Endothelial cell of umbilical vein (primary cell): ENCODE results near the gene TMEM205. TPM values are rescaled to one million over a fixed set of nuclear protein-coding genes. Genes with fewer than 3 reads are reported as not detected.

Source experiments
- BruUV-seq: library from RNA; stranded (reverse); fragments of 400-500 nt; replicated peaks from 2 replicates; lab custom pipeline; 2021; lab: Mats Ljungman, UMichigan
- CTCF ChIA-PET: fragments of 300-600, 350-600 bp; sonication (Branson Sonifier 250); formaldehyde crosslinking; loops from one replicate; lab custom pipeline; 2021; ENCODE audit warnings: antibody characterized with exemption, inconsistent platforms; lab: Charles Lee
- POLR2A ChIA-PET: fragments of 300-600, 350-600 bp; sonication (Branson Sonifier 250); formaldehyde crosslinking; loops from one replicate; lab custom pipeline; 2021; ENCODE audit warnings: antibody characterized with exemption, inconsistent platforms; lab: Charles Lee
- DNase-seq: peaks from one replicate; pipeline ENCODE4 v3.0.0-alpha.2; 2011; ENCODE audit warnings: low read depth, low spot score
- FAIRE-seq: peaks from 2 replicates; lab custom pipeline; 2011; peaks lifted over from hg19 to GRCh38; lab: Jason Lieb, UNC
- H2AFZ ChIP-seq: 2 replicates; pipeline ENCODE4 v1.6.0; 2012; ENCODE audit warnings: low read depth, low read length, control low read depth, inconsistent platforms
- H3K27ac ChIP-seq: 2 replicates; pipeline ENCODE4 v1.5.1; 2011; ENCODE audit warnings: low read depth, mild to moderate bottlenecking, control low read depth, low read length, moderate library complexity; ENCODE audit not compliant: insufficient read depth
- H3K27me3 ChIP-seq, 2 experiments: 2 replicates each; pipeline versions ENCODE4 v1.6.0 to v1.6.1; 2011; ENCODE audit warnings: low read length in 2 of 2, mixed read lengths in 1 of 2; ENCODE audit not compliant: control insufficient read depth in 2 of 2, insufficient read depth in 2 of 2
- H3K36me3 ChIP-seq, 2 experiments: 2 replicates in 1 of 2; 3 replicates in 1 of 2; pipeline ENCODE4 v1.5.1; 2011; ENCODE audit warnings: low read length in 2 of 2, mild to moderate bottlenecking in 1 of 2, moderate library complexity in 1 of 2; ENCODE audit not compliant: control insufficient read depth in 2 of 2, insufficient read depth in 2 of 2; ENCODE audit errors: extremely low read depth in 1 of 2
- H3K4me1 ChIP-seq: 3 replicates; pipeline ENCODE4 v1.5.1; 2011; ENCODE audit warnings: mild to moderate bottlenecking, low read length; ENCODE audit not compliant: control insufficient read depth, insufficient read depth; ENCODE audit errors: extremely low read depth
- H3K4me2 ChIP-seq: 2 replicates; pipeline ENCODE4 v1.6.1; 2011; ENCODE audit warnings: low read length, control low read depth, mixed read lengths; ENCODE audit not compliant: insufficient read depth
- H3K4me3 ChIP-seq, 3 experiments: fragments of 200-600 bp in 1 of 3; sonication (generic), shearing (Covaris generic) in 1 of 3; replicated peaks in 1 of 3; 2 replicates each; pipeline ENCODE4 v1.5.1; 2011 to 2016; ENCODE audit warnings: control low read depth in 3 of 3, low read length in 3 of 3, mild to moderate bottlenecking in 2 of 3, inconsistent platforms in 1 of 3, low read depth in 1 of 3, moderate library complexity in 1 of 3; ENCODE audit not compliant: insufficient read depth in 1 of 3
- H3K79me2 ChIP-seq: 2 replicates; pipeline ENCODE4 v1.6.0; 2012; ENCODE audit warnings: low read length, inconsistent platforms; ENCODE audit not compliant: control insufficient read depth, insufficient read depth
- H3K9ac ChIP-seq: replicated peaks from 2 replicates; pipeline ENCODE3; 2011; ENCODE audit warnings: low read length, control low read depth; ENCODE audit not compliant: insufficient read depth; ENCODE audit errors: extremely low read depth
- H3K9me1 ChIP-seq: replicated peaks from 3 replicates; pipeline ENCODE4 v1.6.0; 2011; ENCODE audit warnings: mild to moderate bottlenecking, low read length; ENCODE audit not compliant: control insufficient read depth, insufficient read depth; ENCODE audit errors: extremely low read depth
- H3K9me3 ChIP-seq: replicated peaks from 2 replicates; pipeline ENCODE4 v1.5.1; 2012; ENCODE audit warnings: low read length, inconsistent platforms; ENCODE audit not compliant: control insufficient read depth, insufficient read depth
- H4K20me1 ChIP-seq: replicated peaks from 2 replicates; pipeline ENCODE3; 2011; ENCODE audit warnings: mild to moderate bottlenecking, low read length; ENCODE audit not compliant: control insufficient read depth, insufficient read depth; ENCODE audit errors: extremely low read depth
- EZH2 ChIP-seq: IDR thresholded peaks from 2 replicates; pipeline ENCODE4 v1.6.1; 2012; ENCODE audit warnings: borderline replicate concordance, low read depth, mild to moderate bottlenecking, moderate library complexity, low read length, inconsistent platforms; ENCODE audit not compliant: severe bottlenecking
- FOS ChIP-seq: IDR thresholded peaks from 2 replicates; pipeline ENCODE4 v1.6.1; 2011; ENCODE audit warnings: mild to moderate bottlenecking, low read length, moderate library complexity, borderline replicate concordance; ENCODE audit not compliant: insufficient read depth
- JUN ChIP-seq: IDR thresholded peaks from 2 replicates; pipeline ENCODE4 v1.6.1; 2011; ENCODE audit warnings: borderline replicate concordance, low read depth; ENCODE audit not compliant: insufficient read length, insufficient read depth
- MYC ChIP-seq: IDR thresholded peaks from one replicate; pipeline ENCODE4 v1.6.1; 2011; ENCODE audit warnings: mild to moderate bottlenecking, low read depth, low read length
- POLR2A ChIP-seq: IDR thresholded peaks from 2 replicates; pipeline ENCODE4 v1.6.1; 2012; ENCODE audit warnings: low read depth, mild to moderate bottlenecking, control low read depth, low read length
- POLR2AphosphoS5 ChIP-seq: IDR thresholded peaks from 2 replicates; pipeline ENCODE4 v1.6.1; 2012; ENCODE audit warnings: low read depth, mild to moderate bottlenecking, control low read depth, low read length, moderate library complexity; ENCODE audit not compliant: insufficient read depth
- dilution Hi-C: fragments of 300-500 bp; cut with MboI; formaldehyde crosslinking; loops from one replicate; pipeline ENCODE4 v1.15.0; 2019; ENCODE audit warnings: low sequenced_read_pairs; ENCODE audit not compliant: extremely low pct_ligation_motif_present
- intact Hi-C: fragments of 100-400 bp; cut with micrococcal nuclease; formaldehyde crosslinking; loops from one replicate; pipeline ENCODE4 v1.10.0; 2022
- polyA plus RNA-seq, 4 experiments: library from polyadenylated mRNA; depleted of rRNA in 3 of 4; stranded (reverse) in 3 of 4; unstranded in 1 of 4; fragments of >200 nt; gene quantifications; 2 replicates each; pipeline versions ENCODE4 v1.2.1 to v1.2.3, GENCODE V29; 2011 to 2012; ENCODE audit warnings: missing spikeins in 1 of 4
- total RNA-seq: library from RNA; stranded (reverse); gene quantifications from 2 replicates; pipeline ENCODE4 v1.2.3, GENCODE V29; 2021
- TF ChIP-seq, protein P1 (sequence below), 2 donors: IDR thresholded peaks; 1 replicate in 1 of 2; 2 replicates in 1 of 2; pipeline ENCODE4 v1.5.1; 2011; ENCODE audit warnings: low read length in 2 of 2, mild to moderate bottlenecking in 2 of 2, moderate library complexity in 2 of 2, control low read depth in 1 of 2, inconsistent platforms in 1 of 2, low read depth in 1 of 2; ENCODE audit not compliant: insufficient read depth in 1 of 2; ENCODE audit errors: extremely low read depth in 1 of 2
- TF ChIP-seq, protein P2 (sequence below): IDR thresholded peaks from 2 replicates; pipeline ENCODE4 v1.6.1; 2011; ENCODE audit not compliant: insufficient read depth, insufficient read length

Gene TMEM205
- total and polyA plus RNA-seq, 2 donors (not counting 3 experiments of a cell fraction or from before 2014, with no cell fraction given), result 57.3 to 345 TPM

DNA sequence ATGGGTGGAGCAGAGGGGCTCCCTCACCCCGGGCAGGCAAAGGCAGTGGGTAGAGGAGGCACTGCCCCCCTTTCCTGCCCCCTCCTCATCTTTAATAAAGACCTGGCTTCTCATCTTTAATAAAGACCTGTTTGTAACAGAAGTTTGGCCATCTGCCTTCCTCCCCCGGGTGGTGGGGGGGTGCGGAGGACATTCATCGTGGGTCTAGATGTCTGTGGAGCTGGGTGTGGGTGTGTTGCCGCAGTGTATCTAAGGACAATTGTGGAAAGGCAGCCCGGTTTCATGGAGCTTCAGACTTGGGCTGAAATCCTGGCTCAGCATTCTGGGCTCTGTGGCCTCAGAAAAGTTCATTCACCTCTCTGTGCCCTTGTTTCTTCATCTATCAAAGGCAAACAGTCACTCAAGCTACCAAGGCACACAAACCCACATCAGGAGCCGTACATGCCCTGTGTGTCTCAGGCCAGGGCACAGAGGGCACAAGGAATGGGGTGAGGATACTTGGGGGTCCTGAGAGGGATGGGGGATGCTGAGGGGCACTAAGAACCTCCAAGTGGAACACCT, 19.6 kb upstream of the TMEM205 start:
- ChIA-PET POLR2A (no interaction called here), CTCF (no interaction called here)
- DNase-seq (no peak), FAIRE-seq (no peak)
- no TSS peak for BruUV-seq
- dilution Hi-C loops (no loop called here), intact Hi-C loops (no loop called here)
- no peak overlapping the region for H2AFZ ChIP-seq
- no peak overlapping the region for H3K4me2 ChIP-seq
- no peak overlapping the region for H3K27ac ChIP-seq
- no peaks in the 10 kb centered on the region for H3K9me3 ChIP-seq
- H3K9ac ChIP-seq, result no peak overlapping the region
- no peaks in the 10 kb centered on the region for H3K9me1 ChIP-seq
- no peaks in the 10 kb centered on the region for H3K27me3 ChIP-seq
- H4K20me1 ChIP-seq, result no peaks in the 10 kb centered on the region
- peaks cover 0 to 9% of the 10 kb centered on the region in 2 experiments for H3K36me3 ChIP-seq
- TF ChIP-seq, protein P1, sequence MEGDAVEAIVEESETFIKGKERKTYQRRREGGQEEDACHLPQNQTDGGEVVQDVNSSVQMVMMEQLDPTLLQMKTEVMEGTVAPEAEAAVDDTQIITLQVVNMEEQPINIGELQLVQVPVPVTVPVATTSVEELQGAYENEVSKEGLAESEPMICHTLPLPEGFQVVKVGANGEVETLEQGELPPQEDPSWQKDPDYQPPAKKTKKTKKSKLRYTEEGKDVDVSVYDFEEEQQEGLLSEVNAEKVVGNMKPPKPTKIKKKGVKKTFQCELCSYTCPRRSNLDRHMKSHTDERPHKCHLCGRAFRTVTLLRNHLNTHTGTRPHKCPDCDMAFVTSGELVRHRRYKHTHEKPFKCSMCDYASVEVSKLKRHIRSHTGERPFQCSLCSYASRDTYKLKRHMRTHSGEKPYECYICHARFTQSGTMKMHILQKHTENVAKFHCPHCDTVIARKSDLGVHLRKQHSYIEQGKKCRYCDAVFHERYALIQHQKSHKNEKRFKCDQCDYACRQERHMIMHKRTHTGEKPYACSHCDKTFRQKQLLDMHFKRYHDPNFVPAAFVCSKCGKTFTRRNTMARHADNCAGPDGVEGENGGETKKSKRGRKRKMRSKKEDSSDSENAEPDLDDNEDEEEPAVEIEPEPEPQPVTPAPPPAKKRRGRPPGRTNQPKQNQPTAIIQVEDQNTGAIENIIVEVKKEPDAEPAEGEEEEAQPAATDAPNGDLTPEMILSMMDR (IDR thresholded peaks at IDR 0.05; ENCODE audit: extremely low read depth in 1 of 2, insufficient read depth in 1 of 2, low read depth in 1 of 2, low read length in 2 of 2), result no peak
- TF ChIP-seq EZH2 (no peak), MYC (no peak), FOS (no peak), POLR2AphosphoS5 (no peak), POLR2A (no peak), JUN (no peak)
- TF ChIP-seq, protein P2, sequence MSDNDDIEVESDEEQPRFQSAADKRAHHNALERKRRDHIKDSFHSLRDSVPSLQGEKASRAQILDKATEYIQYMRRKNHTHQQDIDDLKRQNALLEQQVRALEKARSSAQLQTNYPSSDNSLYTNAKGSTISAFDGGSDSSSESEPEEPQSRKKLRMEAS, result no peak
- H3K4me1 ChIP-seq, result no peaks in the 10 kb centered on the region
- no peak overlapping the region for H3K4me3 ChIP-seq
- no peaks in the 10 kb centered on the region for H3K79me2 ChIP-seq
